Measurements from ENCODE around the gene TLL1. TPM values are rescaled to one million over a fixed set of nuclear protein-coding genes. Genes with fewer than 3 reads are reported as not detected.

TLL1 gene
- total and polyA plus RNA-seq, 8 donors, result 0.65 to 3.0 (median 1.6) TPM

DNA sequence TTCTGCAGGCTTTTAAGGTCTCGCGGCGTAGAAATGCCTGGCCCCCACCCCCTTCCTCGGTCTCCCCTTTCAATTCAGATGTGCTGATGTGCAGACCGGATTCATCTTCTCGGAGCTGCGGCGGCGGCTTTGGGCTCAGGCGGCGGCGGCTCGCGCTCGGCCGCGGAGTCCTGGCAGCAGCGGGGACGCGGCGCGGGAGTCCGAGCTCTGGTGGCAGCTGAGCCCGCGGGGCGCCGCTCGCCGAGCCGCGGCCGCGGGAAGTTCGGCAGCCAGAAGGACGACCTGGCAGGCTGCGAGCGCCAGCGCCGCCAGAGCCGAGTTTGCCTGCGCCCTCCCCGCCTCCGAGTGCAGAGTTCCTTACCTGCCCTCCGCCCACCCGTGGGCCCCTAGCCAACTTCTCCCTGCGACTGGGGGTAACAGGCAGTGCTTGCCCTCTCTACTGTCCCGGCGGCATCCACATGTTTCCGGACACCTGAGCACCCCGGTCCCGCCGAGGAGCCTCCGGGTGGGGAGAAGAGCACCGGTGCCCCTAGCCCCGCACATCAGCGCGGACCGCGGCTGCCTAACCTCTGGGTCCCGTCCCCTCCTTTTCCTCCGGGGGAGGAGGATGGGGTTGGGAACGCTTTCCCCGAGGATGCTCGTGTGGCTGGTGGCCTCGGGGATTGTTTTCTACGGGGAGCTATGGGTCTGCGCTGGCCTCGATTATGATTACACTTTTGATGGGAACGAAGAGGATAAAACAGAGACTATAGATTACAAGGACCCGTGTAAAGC lies 448 bp downstream of the TLL1 start:
- Histone ChIP-seq H3K27me3 (no peaks in the 10 kb centered on the region), H3K27ac (peak overlapping the region in 2 of 4 donors; percentile 37 to 67), H3K36me3 (no peaks in the 10 kb centered on the region), H3K4me1 (peaks cover 0 to 4% (median 0%) of the 10 kb centered on the region in 3 donors), H3K9me3 (no peaks in the 10 kb centered on the region), H3K4me3 (peak overlapping the region; percentile 39 to 61 (median 46))
- intact Hi-C loops (cut with DNase I), result no loop called here
- FAIRE-seq (no peak), DNase-seq (peak; percentile 33 to 85 (median 53)), ATAC-seq (peak; percentile 76 to 84 (median 79))
- TF ChIP-seq, protein P1, sequence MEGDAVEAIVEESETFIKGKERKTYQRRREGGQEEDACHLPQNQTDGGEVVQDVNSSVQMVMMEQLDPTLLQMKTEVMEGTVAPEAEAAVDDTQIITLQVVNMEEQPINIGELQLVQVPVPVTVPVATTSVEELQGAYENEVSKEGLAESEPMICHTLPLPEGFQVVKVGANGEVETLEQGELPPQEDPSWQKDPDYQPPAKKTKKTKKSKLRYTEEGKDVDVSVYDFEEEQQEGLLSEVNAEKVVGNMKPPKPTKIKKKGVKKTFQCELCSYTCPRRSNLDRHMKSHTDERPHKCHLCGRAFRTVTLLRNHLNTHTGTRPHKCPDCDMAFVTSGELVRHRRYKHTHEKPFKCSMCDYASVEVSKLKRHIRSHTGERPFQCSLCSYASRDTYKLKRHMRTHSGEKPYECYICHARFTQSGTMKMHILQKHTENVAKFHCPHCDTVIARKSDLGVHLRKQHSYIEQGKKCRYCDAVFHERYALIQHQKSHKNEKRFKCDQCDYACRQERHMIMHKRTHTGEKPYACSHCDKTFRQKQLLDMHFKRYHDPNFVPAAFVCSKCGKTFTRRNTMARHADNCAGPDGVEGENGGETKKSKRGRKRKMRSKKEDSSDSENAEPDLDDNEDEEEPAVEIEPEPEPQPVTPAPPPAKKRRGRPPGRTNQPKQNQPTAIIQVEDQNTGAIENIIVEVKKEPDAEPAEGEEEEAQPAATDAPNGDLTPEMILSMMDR (IDR thresholded peaks at IDR 0.05), result no peak
- 0 to 1% methylated on average over 58 to 70 of the region's 70 CpGs for WGBS, 2 donors

DNA sequence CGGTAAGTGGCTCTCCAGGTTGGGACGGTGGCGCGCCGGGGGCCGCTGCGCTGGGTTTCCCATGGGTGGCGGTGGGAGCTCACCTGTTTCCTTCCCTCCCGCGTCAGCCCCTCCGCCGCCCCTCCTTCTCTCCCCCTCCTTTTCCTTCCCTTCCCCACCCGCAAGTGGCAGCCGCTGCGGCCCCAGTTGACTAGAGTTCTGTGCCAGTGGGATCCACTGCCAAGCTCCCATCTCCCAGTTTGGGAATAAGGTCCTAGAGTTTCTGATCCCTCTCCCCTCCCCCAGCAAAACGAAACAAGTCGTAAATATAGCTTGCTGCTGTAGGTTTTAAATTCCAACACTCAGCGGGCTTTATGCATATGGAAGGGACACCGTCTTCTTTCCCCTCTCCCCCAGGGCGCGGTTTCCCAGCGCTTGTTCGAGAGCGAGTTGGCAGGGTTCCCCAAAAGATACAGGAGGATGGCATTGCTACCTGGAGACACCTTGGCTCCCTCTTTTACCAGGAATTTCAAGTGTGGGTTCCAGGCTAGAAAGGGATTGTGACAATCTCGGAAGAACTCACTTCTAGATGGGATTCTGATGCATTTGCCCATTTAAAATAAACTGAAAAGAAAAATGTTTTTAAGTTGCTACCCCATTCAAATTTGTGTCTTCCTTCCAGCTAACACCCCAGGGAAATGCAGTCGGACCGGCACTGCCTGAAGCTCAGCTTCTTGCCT lies 1.2 kb downstream of the TLL1 start:
- peaks cover 0 to 4% (median 0%) of the 10 kb centered on the region in 3 donors for H3K4me1 ChIP-seq
- DNase-seq, result peak; percentile 7 to 74 (median 26)
- peak; percentile 23 to 32 (median 27) for ATAC-seq
- peak overlapping the region in 2 of 4 donors; percentile 18 to 67 for H3K27ac ChIP-seq
- TF ChIP-seq, protein P1 (IDR thresholded peaks at IDR 0.05), result no peak
- no peak for FAIRE-seq
- H3K9me3 ChIP-seq, result no peaks in the 10 kb centered on the region
- 0 to 2% methylated on average over 27 of the region's 27 CpGs for WGBS, 2 donors
- intact Hi-C loops (cut with DNase I), result no loop called here
- H3K36me3 ChIP-seq, result no peaks in the 10 kb centered on the region
- H3K4me3 ChIP-seq, result peak overlapping the region; percentile 39 to 61 (median 46)
- no peaks in the 10 kb centered on the region for H3K27me3 ChIP-seq

DNA sequence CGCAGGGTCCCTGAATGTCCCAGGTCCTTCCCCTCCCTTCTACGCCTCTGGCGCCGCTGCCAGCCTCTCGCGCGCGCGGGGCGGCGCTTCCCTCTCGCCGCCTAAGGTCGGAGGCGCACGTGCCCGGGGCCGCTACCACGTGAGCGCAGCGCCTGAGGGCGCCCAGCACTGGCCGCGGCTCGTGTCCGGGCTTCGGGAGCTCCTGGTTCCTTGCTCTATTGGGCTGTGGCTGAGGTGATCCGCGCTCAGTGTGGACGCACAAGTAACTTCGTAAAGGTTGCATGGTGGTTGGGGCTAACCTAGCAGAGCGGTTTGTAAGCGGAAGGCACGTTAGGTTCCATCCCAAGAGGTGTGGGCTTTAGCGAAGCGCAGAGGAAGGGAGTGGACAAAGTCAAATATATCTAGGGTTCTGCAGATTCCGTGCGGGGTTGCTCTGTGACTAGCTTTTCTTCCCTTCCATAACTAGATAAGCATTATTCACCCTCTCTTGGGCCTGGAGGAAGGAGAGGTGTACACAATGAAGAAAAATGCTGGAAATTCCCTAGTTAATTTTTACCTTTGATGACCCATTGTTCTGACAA lies 1.8 kb downstream of the TLL1 start:
- Histone ChIP-seq H3K9me3 (no peaks in the 10 kb centered on the region), H3K36me3 (no peaks in the 10 kb centered on the region), H3K27me3 (no peaks in the 10 kb centered on the region), H3K4me1 (peaks cover 0 to 4% (median 0%) of the 10 kb centered on the region in 3 donors), H3K27ac (peak overlapping the region in 1 of 4 donors; percentile 67), H3K4me3 (peak overlapping the region in 3 of 4 donors; percentile 39 to 61 (median 48))
- intact Hi-C loops (cut with DNase I), result no loop called here
- TF ChIP-seq, protein P1 (IDR thresholded peaks at IDR 0.05), result no peak
- no peak for FAIRE-seq
- DNase-seq, result peak; percentile 7 to 72 (median 48)
- 6 to 11% methylated on average over 33 to 38 of the region's 38 CpGs for WGBS, 2 donors
- ATAC-seq, result peak; percentile 46 to 72 (median 68)

DNA sequence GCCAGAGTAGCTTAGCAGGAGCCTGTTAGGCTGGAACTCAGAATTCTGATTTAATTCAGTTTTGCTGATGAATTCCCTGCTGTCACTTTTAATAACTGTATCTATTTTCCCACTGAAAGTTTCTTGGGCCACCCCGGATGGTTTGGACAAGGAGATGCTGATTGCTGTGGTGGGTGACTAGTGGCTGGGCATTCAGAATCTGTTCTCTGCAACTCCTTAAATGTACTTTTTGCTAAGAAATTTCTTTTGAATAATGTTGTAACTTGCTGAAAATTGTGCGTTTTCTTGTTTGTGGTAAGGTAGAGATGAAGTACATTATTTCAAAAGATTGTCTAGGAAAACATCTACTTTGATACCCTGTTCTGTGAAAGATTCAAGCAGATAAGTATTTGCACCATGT lies 2.4 kb downstream of the TLL1 start:
- Histone ChIP-seq H3K4me3 (no peak overlapping the region), H3K27me3 (no peaks in the 10 kb centered on the region)
- ATAC-seq, result no peak

More for the DNA sequence above, 2.4 kb downstream of the TLL1 start:
- TF ChIP-seq, protein P1 (IDR thresholded peaks at IDR 0.05), result no peak
- no peak for DNase-seq
- Histone ChIP-seq H3K27ac (peak overlapping the region in 1 of 4 donors; percentile 67), H3K4me1 (peaks cover 0 to 4% (median 0%) of the 10 kb centered on the region in 3 donors), H3K9me3 (no peaks in the 10 kb centered on the region), H3K36me3 (no peaks in the 10 kb centered on the region)
- intact Hi-C loops (cut with DNase I), result no loop called here
- no peak for FAIRE-seq
- WGBS, 2 donors, result 74 to 78% methylated on average over 2 of the region's 2 CpGs
